H9 (cell line): ENCODE data around the gene ADCY5. TPM values are rescaled to one million over a fixed set of nuclear protein-coding genes. Genes with fewer than 3 reads are reported as not detected.

Source experiments
- DNase-seq: peaks from one replicate; pipeline ENCODE4 v3.0.0-alpha.2; 2017
- H2AFZ ChIP-seq: one replicate; pipeline ENCODE4 v1.6.1; 2013; ENCODE audit warnings: mild to moderate bottlenecking, low read length, control low read depth, moderate library complexity
- H2AK5ac ChIP-seq: 2 replicates; pipeline ENCODE4 v1.6.1; 2013; ENCODE audit warnings: low read length, control low read depth, mixed read lengths; ENCODE audit not compliant: insufficient read length
- H2BK120ac ChIP-seq: one replicate; pipeline ENCODE4 v1.6.1; 2013; ENCODE audit warnings: low read depth, mild to moderate bottlenecking, low read length, control low read depth, inconsistent platforms; ENCODE audit not compliant: poor library complexity, severe bottlenecking
- H2BK12ac ChIP-seq: 2 replicates; pipeline ENCODE4 v1.6.1; 2013; ENCODE audit warnings: low read length, control low read depth, mixed read lengths, low read depth; ENCODE audit not compliant: insufficient read length
- H2BK15ac ChIP-seq: 2 replicates; pipeline ENCODE4 v1.6.1; 2013; ENCODE audit warnings: low read depth, low read length, control low read depth
- H2BK20ac ChIP-seq: one replicate; pipeline ENCODE4 v1.6.1; 2013; ENCODE audit warnings: low read depth, mild to moderate bottlenecking, low read length, control low read depth, inconsistent platforms; ENCODE audit not compliant: poor library complexity, severe bottlenecking
- H2BK5ac ChIP-seq: 2 replicates; pipeline ENCODE4 v1.6.1; 2013; ENCODE audit warnings: low read length, control low read depth, mixed read lengths; ENCODE audit not compliant: insufficient read length
- H3K14ac ChIP-seq: 2 replicates; pipeline ENCODE4 v1.6.1; 2013; ENCODE audit warnings: low read length, control low read depth; ENCODE audit not compliant: insufficient read depth
- H3K18ac ChIP-seq: 2 replicates; pipeline ENCODE4 v1.6.1; 2013; ENCODE audit warnings: low read depth, mild to moderate bottlenecking, mixed read lengths, low read length, control low read depth; ENCODE audit not compliant: insufficient read length
- H3K23ac ChIP-seq: 2 replicates; pipeline ENCODE4 v1.6.1; 2013; ENCODE audit warnings: low read length, control low read depth, mixed read lengths, low read depth; ENCODE audit not compliant: insufficient read length
- H3K23me2 ChIP-seq: 2 replicates; pipeline ENCODE4 v1.6.1; 2013; ENCODE audit warnings: low read depth, mild to moderate bottlenecking, mixed read lengths, low read length, control low read depth; ENCODE audit not compliant: insufficient read length, poor library complexity, severe bottlenecking
- H3K27ac ChIP-seq: 2 replicates; pipeline ENCODE4 v1.5.1; 2013; ENCODE audit warnings: low read length, control low read depth, mixed read lengths, low read depth; ENCODE audit not compliant: insufficient read length
- H3K27me3 ChIP-seq: 2 replicates; pipeline ENCODE4 v1.6.1; 2013; ENCODE audit warnings: low read length, control low read depth, inconsistent platforms; ENCODE audit not compliant: insufficient read depth
- H3K4ac ChIP-seq: 2 replicates; pipeline ENCODE4 v1.6.1; 2013; ENCODE audit warnings: low read depth, mild to moderate bottlenecking, control low read depth, inconsistent platforms, low read length, moderate library complexity
- H3K4me1 ChIP-seq: 2 replicates; pipeline ENCODE4 v1.6.1; 2013; ENCODE audit warnings: low read length, control low read depth, inconsistent platforms; ENCODE audit not compliant: insufficient read depth
- H3K4me2 ChIP-seq: 2 replicates; pipeline ENCODE4 v1.6.1; 2013; ENCODE audit warnings: low read length, control low read depth, mixed read lengths; ENCODE audit not compliant: insufficient read length, insufficient read depth
- H3K56ac ChIP-seq: 2 replicates; pipeline ENCODE4 v1.6.1; 2013; ENCODE audit warnings: low read depth, mild to moderate bottlenecking, mixed read lengths, low read length, control low read depth; ENCODE audit not compliant: insufficient read length
- H3K79me1 ChIP-seq: 2 replicates; pipeline ENCODE4 v1.6.1; 2013; ENCODE audit warnings: low read depth, mild to moderate bottlenecking, moderate library complexity, low read length, control low read depth, inconsistent platforms; ENCODE audit not compliant: insufficient read depth, poor library complexity, severe bottlenecking
- H3K79me2 ChIP-seq: 2 replicates; pipeline ENCODE4 v1.6.1; 2013; ENCODE audit warnings: low read length, control low read depth, inconsistent platforms; ENCODE audit not compliant: insufficient read depth
- H3K9ac ChIP-seq: 2 replicates; pipeline ENCODE4 v1.6.1; 2013; ENCODE audit warnings: low read length, control low read depth, mixed read lengths; ENCODE audit not compliant: insufficient read length; ENCODE audit errors: extremely low read depth
- H3K9me3 ChIP-seq: one replicate; pipeline ENCODE4 v1.6.1; 2013; ENCODE audit warnings: low read depth, low read length, inconsistent platforms; ENCODE audit not compliant: control insufficient read depth
- H3T11ph ChIP-seq: one replicate; pipeline ENCODE4 v1.6.1; 2013; ENCODE audit warnings: mild to moderate bottlenecking, low read length, control low read depth, inconsistent platforms
- H4K20me1 ChIP-seq: one replicate; pipeline ENCODE4 v1.6.1; 2013; ENCODE audit not compliant: control insufficient read depth, insufficient read length, insufficient read depth
- H4K5ac ChIP-seq: 2 replicates; pipeline ENCODE4 v1.6.1; 2013; ENCODE audit warnings: low read depth, mild to moderate bottlenecking, mixed read lengths, low read length, control low read depth; ENCODE audit not compliant: insufficient read length
- H4K8ac ChIP-seq: replicated peaks from 2 replicates; pipeline ENCODE4 v1.6.1; 2013; ENCODE audit warnings: low read length, control low read depth, mixed read lengths, low read depth; ENCODE audit not compliant: insufficient read length
- H4K91ac ChIP-seq: 2 replicates; pipeline ENCODE4 v1.6.1; 2013; ENCODE audit warnings: low read depth, mild to moderate bottlenecking, moderate library complexity, mixed read lengths, low read length, control low read depth; ENCODE audit not compliant: insufficient read length
- H3K27ac Mint-ChIP-seq, 3 experiments: 2 replicates in 2 of 3; 3 replicates in 1 of 3; pipeline ENCODE4 v1.8.0; 2020 to 2021; ENCODE audit warnings: mixed read lengths in 3 of 3, mild to moderate bottlenecking in 1 of 3, moderate library complexity in 1 of 3
- H3K27me3 Mint-ChIP-seq: 2 replicates; pipeline ENCODE4 v1.8.0; 2021; ENCODE audit warnings: low read depth, mild to moderate bottlenecking, moderate library complexity, mixed read lengths
- H3K36me3 Mint-ChIP-seq, 3 experiments: 2 replicates in 2 of 3; 3 replicates in 1 of 3; pipeline ENCODE4 v1.8.0; 2020 to 2021; ENCODE audit warnings: low read depth in 3 of 3, mixed read lengths in 3 of 3; ENCODE audit not compliant: insufficient read depth in 1 of 3
- H3K4me1 Mint-ChIP-seq, 2 experiments: 2 replicates each; pipeline ENCODE4 v1.8.0; 2020; ENCODE audit warnings: mixed read lengths in 2 of 2
- H3K4me3 Mint-ChIP-seq, 2 experiments: 2 replicates in 1 of 2; 3 replicates in 1 of 2; pipeline ENCODE4 v1.8.0; 2020 to 2021; ENCODE audit warnings: mild to moderate bottlenecking in 2 of 2, mixed read lengths in 2 of 2, moderate library complexity in 1 of 2
- H3K9me3 Mint-ChIP-seq, 2 experiments: 2 replicates in 1 of 2; 3 replicates in 1 of 2; pipeline ENCODE4 v1.8.0; 2020; ENCODE audit warnings: mild to moderate bottlenecking in 2 of 2, mixed read lengths in 2 of 2, moderate library complexity in 1 of 2
- CTCF ChIP-seq: fragments of 200-600 bp; sonication (generic); conservative IDR thresholded peaks from 3 replicates; pipeline ENCODE4 v1.8.0; 2021; ENCODE audit warnings: antibody characterized with exemption, mild to moderate bottlenecking
- WGBS: extraction: QIAGEN DNeasy Blood & Tissue Kit; methylation state at CpG from one replicate; pipeline ENCODE4 v1.1.7; 2013; ENCODE audit warnings: missing lambda C conversion rate, low lambda C conversion rate, mixed read lengths; ENCODE audit not compliant: insufficient read length; ENCODE audit errors: extremely low coverage; 5-methylcytosine and 5-hydroxymethylcytosine counted together
- total RNA-seq: library from RNA; stranded (reverse); gene quantifications from 2 replicates; pipeline ENCODE4 v1.2.1, GENCODE V29; 2021

Gene ADCY5
- total RNA-seq, 1 experiment from 2014 or later: 5.0 TPM

DNA sequence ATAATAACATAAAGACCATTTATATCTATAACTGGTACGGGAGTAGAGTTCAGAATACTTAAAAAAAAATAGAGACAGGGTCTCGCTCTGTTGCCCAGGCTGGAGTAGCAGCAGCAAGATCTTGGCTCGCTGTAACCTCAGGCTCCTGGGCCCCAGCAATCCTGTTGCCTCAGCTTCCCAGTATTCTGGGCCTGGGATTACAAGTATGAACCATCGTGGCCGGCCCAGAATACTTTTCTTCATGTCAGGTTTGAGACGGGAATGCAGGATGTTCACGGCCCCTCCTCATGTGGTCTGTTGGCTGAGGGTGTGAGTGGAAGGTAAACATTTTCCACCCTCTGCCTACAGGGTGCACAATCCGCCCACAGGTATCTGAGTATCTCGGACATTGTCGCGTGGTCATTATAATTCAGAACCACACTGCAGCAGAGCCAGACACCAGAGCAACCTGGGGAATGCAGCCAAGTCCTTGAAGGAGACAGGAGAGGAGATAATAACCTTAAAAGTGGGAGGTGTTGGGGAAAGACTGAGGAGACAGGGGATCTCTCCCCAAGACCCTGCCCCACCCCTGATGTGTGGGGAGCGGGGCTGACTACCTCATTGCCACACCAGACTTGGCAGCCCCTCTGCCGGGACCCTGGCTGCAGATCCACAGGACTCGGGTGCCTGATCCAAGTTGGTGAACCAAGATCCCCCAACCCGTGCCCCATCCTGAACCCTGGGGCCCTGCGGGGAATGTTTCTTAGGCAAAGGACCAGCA is 106.8 kb downstream of the ADCY5 start:
- Histone ChIP-seq H3K4me1 (no peaks in the 10 kb centered on the region; the same call in 1 of the 2 replicates), H3K18ac (no peak overlapping the region), H2AFZ (no peak overlapping the region), H4K5ac (no peak overlapping the region), H4K91ac (no peak overlapping the region), H3K56ac (no peak overlapping the region), H3K14ac (no peak overlapping the region; the same call in 1 of the 2 replicates), H3K9me3 (no peaks in the 10 kb centered on the region), H3K23ac (no peak overlapping the region), H3K27me3 (no peaks in the 10 kb centered on the region), H3K23me2 (no peaks in the 10 kb centered on the region), H4K20me1 (no peaks in the 10 kb centered on the region), H3K9ac (no peak overlapping the region), H3T11ph (no peak overlapping the region), H3K79me1 (no peaks in the 10 kb centered on the region), H3K79me2 (no peaks in the 10 kb centered on the region), H2BK5ac (no peak overlapping the region), H2BK15ac (no peak overlapping the region), H2BK20ac (no peak overlapping the region), H3K4ac (no peak overlapping the region), H2BK12ac (no peak overlapping the region), H2AK5ac (no peak overlapping the region), H4K8ac (no peak overlapping the region), H3K4me2 (no peak overlapping the region), H2BK120ac (no peak overlapping the region), H3K27ac (no peak overlapping the region)
- Mint-ChIP-seq H3K27ac (no peak overlapping the region), H3K36me3 (no peaks in the 10 kb centered on the region), H3K27me3 (no peaks in the 10 kb centered on the region), H3K9me3 (peaks cover 0 to 3% of the 10 kb centered on the region in 2 experiments; a peak in 1 of 5 replicates), H3K4me1 (peaks cover 17 to 20% of the 10 kb centered on the region in 2 experiments), H3K4me3 (no peak overlapping the region)
- DNase-seq: no peak
- WGBS: no CpG with 5 or more reads among the region's 16 CpGs
- no peak for TF ChIP-seq CTCF
